Measurements from ENCODE around the gene MTMR3. TPM values are rescaled to one million over a fixed set of nuclear protein-coding genes. Genes with fewer than 3 reads are reported as not detected.

MTMR3 gene
- polyA plus RNA-seq, 1 experiment, result 32.8 TPM

DNA sequence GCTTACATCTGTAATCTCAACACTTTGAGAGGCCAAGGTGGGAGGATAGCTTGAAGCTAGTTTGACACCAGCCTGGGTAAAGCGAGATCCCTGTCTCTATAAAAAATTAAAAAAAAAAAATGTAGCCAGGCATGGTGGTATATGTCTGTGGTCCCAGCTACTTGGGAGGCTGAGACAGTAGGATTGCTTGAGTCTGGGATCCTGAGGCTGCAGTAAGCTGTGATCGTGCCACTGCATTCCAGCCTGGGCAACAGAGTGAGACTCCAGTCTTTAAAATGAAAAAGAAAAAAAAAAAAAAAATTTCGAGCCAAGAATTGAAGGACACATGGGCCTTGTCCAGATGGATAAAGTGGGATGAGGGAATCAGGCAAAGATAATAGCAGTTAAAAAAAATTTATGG lies 62.5 kb downstream of the MTMR3 start:
- DNase-seq (ENCODE audit: low read depth), result no peak
- ChIA-PET POLR2A (no interaction called here), CTCF (interaction anchor here (0.6 kb wide), 2 partner anchors 26 to 55 kb away, joined by 3 to 4 read pairs; no protein-coding TSS in a partner anchor)
- Histone ChIP-seq H3K27me3 (ENCODE audit: control insufficient read depth, insufficient read depth, low read length) (no peaks in the 10 kb centered on the region), H3K36me3 (ENCODE audit: control insufficient read depth, insufficient read depth, low read length) (no peaks in the 10 kb centered on the region), H3K4me3 (ENCODE audit: low read depth, low read length) (no peak overlapping the region)
- TF ChIP-seq, protein P1, sequence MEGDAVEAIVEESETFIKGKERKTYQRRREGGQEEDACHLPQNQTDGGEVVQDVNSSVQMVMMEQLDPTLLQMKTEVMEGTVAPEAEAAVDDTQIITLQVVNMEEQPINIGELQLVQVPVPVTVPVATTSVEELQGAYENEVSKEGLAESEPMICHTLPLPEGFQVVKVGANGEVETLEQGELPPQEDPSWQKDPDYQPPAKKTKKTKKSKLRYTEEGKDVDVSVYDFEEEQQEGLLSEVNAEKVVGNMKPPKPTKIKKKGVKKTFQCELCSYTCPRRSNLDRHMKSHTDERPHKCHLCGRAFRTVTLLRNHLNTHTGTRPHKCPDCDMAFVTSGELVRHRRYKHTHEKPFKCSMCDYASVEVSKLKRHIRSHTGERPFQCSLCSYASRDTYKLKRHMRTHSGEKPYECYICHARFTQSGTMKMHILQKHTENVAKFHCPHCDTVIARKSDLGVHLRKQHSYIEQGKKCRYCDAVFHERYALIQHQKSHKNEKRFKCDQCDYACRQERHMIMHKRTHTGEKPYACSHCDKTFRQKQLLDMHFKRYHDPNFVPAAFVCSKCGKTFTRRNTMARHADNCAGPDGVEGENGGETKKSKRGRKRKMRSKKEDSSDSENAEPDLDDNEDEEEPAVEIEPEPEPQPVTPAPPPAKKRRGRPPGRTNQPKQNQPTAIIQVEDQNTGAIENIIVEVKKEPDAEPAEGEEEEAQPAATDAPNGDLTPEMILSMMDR (IDR thresholded peaks at IDR 0.05; ENCODE audit: insufficient read depth, low read depth, low read length), result no peak

DNA sequence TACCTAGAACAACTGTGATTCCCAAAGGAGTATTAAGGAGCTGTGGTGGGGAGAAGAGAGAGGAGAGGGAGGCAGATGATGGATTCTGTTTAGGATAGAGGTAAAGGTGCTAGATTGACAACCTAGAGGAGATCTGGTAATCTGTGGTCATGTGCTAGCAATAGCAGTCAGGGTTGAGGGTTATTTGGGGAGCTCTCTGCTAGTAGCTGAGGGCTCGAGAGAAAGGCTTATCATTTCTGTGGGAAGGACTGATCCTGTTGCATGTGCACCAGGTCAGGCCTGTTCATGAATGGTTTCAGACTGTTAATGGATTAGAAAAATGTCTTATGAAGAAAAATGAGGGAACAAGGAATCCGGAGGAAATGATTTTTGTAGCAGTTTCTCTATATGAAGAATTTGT lies 63.2 kb downstream of the MTMR3 start:
- no peak overlapping the region for H3K4me3 ChIP-seq (ENCODE audit: low read depth, low read length)
- DNase-seq (ENCODE audit: low read depth), result no peak
- H3K27me3 ChIP-seq (ENCODE audit: control insufficient read depth, insufficient read depth, low read length), result no peaks in the 10 kb centered on the region
- ChIA-PET CTCF (no interaction called here), POLR2A (interaction anchor here (0.7 kb wide), 1 partner anchor 71 kb away, joined by 3 read pairs; no protein-coding TSS in a partner anchor)
- TF ChIP-seq, protein P1 (IDR thresholded peaks at IDR 0.05; ENCODE audit: insufficient read depth, low read depth, low read length), result no peak
- H3K36me3 ChIP-seq (ENCODE audit: control insufficient read depth, insufficient read depth, low read length), result no peaks in the 10 kb centered on the region

DNA sequence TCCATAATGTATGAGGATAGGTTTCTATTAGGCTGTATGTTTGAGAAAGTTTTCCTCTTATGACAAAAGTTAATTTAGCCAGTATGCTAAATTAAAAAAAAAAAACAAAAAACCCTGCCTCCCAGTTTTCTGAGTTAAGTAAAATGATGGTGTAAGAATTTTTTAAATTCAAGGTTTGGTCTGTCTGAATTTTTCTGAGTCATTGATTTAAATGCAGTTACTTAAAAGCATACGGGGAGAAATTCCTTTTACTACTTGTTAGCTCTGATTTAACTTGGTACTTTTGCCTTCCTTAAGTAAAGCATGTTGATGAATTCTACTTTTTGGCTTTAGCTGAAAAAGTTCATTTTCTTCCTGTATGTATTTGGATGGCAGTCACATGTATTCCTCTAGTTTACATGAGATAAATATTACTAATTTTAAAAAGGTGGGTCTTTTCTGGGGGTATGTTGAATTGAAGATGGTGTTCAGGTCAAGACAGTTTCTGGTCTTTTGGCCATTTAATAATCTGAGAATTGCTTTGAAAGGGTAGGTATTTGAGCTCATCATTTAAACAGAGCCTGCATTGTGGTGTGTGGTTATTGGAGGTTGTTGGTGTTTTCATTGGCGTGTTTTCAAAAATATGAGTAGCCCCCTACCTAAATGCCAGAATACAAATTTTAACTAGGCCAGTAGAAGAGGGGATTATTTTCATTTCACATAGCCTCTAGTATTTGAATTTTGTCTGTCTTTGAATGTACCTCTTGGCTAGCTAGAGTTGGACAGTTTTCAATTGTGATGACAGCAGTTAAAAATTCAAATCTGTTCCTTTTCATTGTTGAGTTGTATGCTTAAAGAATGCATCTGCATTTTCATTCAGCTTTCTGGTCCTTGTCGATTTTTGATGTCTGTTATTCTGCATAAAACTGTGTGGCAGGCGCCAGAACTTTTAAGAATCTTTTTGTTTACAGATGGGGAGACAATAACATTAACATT lies 64.7 kb downstream of the MTMR3 start:
- no peak for DNase-seq (ENCODE audit: low read depth)
- H3K36me3 ChIP-seq (ENCODE audit: control insufficient read depth, insufficient read depth, low read length), result no peaks in the 10 kb centered on the region; the same call in 1 of the 2 replicates
- POLR2A ChIA-PET, result no interaction called here
- H3K4me3 ChIP-seq (ENCODE audit: low read depth, low read length), result no peak overlapping the region
- TF ChIP-seq, protein P1 (IDR thresholded peaks at IDR 0.05; ENCODE audit: insufficient read depth, low read depth, low read length), result no peak
- CTCF ChIA-PET, result interaction anchor here (0.6 to 1.0 kb wide), 4 partner anchors 10 to 57 kb away, joined by 3 to 4 read pairs (median 3); no protein-coding TSS in a partner anchor
- H3K27me3 ChIP-seq (ENCODE audit: control insufficient read depth, insufficient read depth, low read length), result no peaks in the 10 kb centered on the region

DNA sequence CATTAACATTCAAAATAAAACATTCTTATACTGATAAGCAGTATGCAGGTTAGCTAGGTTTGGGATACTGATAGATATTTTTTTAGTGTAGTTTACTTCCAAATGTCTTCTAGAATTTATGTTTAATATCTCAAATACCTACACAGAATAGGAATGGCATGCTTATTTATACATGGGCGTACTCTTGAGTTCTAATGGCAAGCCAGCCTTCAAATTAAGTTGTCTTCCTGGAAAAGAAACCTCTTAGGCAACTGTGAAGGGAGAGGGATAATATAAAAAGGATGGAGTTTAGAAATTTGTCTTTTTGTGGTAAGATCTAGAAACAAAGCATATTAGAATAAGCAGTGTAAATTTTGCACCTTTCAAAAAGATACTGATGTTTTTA lies 65.4 kb downstream of the MTMR3 start:
- ChIA-PET CTCF (interaction anchor here (0.7 to 0.8 kb wide), 2 partner anchors 11 to 57 kb away, joined by 3 read pairs; no protein-coding TSS in a partner anchor), POLR2A (no interaction called here)
- H3K36me3 ChIP-seq (ENCODE audit: control insufficient read depth, insufficient read depth, low read length), result no peaks in the 10 kb centered on the region; the same call in 1 of the 2 replicates
- no peak for DNase-seq (ENCODE audit: low read depth)
- H3K27me3 ChIP-seq (ENCODE audit: control insufficient read depth, insufficient read depth, low read length), result no peaks in the 10 kb centered on the region
- H3K4me3 ChIP-seq (ENCODE audit: low read depth, low read length), result no peak overlapping the region
- TF ChIP-seq, protein P1 (IDR thresholded peaks at IDR 0.05; ENCODE audit: insufficient read depth, low read depth, low read length), result no peak

DNA sequence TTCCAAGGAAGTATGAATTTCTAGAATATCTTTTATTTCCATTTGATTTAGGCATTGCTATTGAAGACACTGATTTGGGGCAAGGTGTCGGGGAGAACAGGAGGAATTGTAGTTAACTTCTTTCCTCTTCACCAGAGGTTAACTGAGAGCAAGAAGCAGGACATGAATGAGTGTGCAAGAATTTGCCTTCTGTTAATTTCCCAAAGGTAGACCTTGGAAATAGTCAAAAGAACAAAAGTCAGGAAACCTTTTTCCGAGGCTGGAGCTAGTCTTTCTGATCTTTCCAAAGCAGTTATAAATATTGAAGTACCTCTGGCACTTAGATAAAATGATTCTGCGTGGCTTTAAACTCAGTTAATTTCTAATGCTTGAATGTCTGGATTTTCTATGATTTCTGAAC lies 66.9 kb downstream of the MTMR3 start:
- TF ChIP-seq, protein P1 (IDR thresholded peaks at IDR 0.05; ENCODE audit: insufficient read depth, low read depth, low read length), result no peak
- H3K27me3 ChIP-seq (ENCODE audit: control insufficient read depth, insufficient read depth, low read length), result no peaks in the 10 kb centered on the region
- H3K36me3 ChIP-seq (ENCODE audit: control insufficient read depth, insufficient read depth, low read length), result no peaks in the 10 kb centered on the region; the same call in 1 of the 2 replicates
- ChIA-PET POLR2A (no interaction called here), CTCF (no interaction called here)
- no peak overlapping the region for H3K4me3 ChIP-seq (ENCODE audit: low read depth, low read length)
- DNase-seq (ENCODE audit: low read depth), result no peak

Measured in BJ (cell line).